HepG2 (cell line): Measurements from ENCODE around the gene C9orf43. TPM values are rescaled to one million over a fixed set of nuclear protein-coding genes. Genes with fewer than 3 reads are reported as not detected.
"Not testable (repeated sequence)": the region's sequence is repeated elsewhere in the genome, so short reads cannot be mapped to it uniquely, and the experiment has no call there.

Experiments
- ARNTL ChIP-seq: sonication (generic); formaldehyde crosslinking; IDR thresholded peaks from 2 replicates; pipeline ENCODE4 v1.4.0; 2020; ENCODE audit warnings: mild to moderate bottlenecking, missing genetic modification reagents
- ELF3 ChIP-seq: IDR thresholded peaks from 2 replicates; pipeline ENCODE4 v1.6.1; 2016; ENCODE audit warnings: missing genetic modification reagents, missing compliant biosample characterization
- FOXA3 ChIP-seq: IDR thresholded peaks from 2 replicates; pipeline ENCODE4 v1.6.1; 2016; ENCODE audit warnings: missing genetic modification reagents, missing compliant biosample characterization
- HOXA3 ChIP-seq: sonication (generic); formaldehyde crosslinking; IDR thresholded peaks from 2 replicates; pipeline ENCODE4 v1.5.0; 2020; ENCODE audit warnings: missing genetic modification reagents
- MED1 ChIP-seq: sonication (generic); formaldehyde crosslinking; IDR thresholded peaks from 2 replicates; pipeline ENCODE4 v1.4.0; 2020; ENCODE audit warnings: missing genetic modification reagents
- RARA ChIP-seq: IDR thresholded peaks from 2 replicates; pipeline ENCODE4 v1.6.1; 2016; ENCODE audit warnings: missing genetic modification reagents, missing compliant biosample characterization
- RXRB ChIP-seq: IDR thresholded peaks from 2 replicates; pipeline ENCODE4 v1.6.1; 2016; ENCODE audit warnings: borderline replicate concordance, missing genetic modification reagents, missing compliant biosample characterization
- SOX6 ChIP-seq, 2 experiments: fragments of 450-650 bp in 1 of 2; sonication (generic) in 1 of 2; formaldehyde crosslinking in 1 of 2; IDR thresholded peaks; 2 replicates each; pipeline versions ENCODE4 v1.4.0 to v1.6.1; 2017 to 2020; ENCODE audit warnings: antibody characterized with exemption in 1 of 2, mild to moderate bottlenecking in 1 of 2, missing genetic modification reagents in 1 of 2
- YEATS4 ChIP-seq: sonication (generic); formaldehyde crosslinking; IDR thresholded peaks from 2 replicates; pipeline ENCODE4 v1.4.0; 2020; ENCODE audit warnings: missing genetic modification reagents, borderline replicate concordance
- ZFX ChIP-seq: sonication (generic); formaldehyde crosslinking; IDR thresholded peaks from 2 replicates; pipeline ENCODE4 v1.4.0; 2020; ENCODE audit warnings: mild to moderate bottlenecking, low read depth, missing genetic modification reagents, moderate library complexity
- ZNF230 ChIP-seq: sonication (generic); formaldehyde crosslinking; IDR thresholded peaks from 2 replicates; pipeline ENCODE4 v1.4.0; 2020; ENCODE audit warnings: mild to moderate bottlenecking, missing genetic modification reagents
- ZNF232 ChIP-seq: sonication (generic); formaldehyde crosslinking; IDR thresholded peaks from 2 replicates; pipeline ENCODE4 v1.4.0; 2020; ENCODE audit warnings: missing genetic modification reagents, borderline replicate concordance
- polyA plus RNA-seq, 8 experiments: library from polyadenylated mRNA; depleted of rRNA in 3 of 8; stranded (reverse) in 7 of 8; unstranded in 1 of 8; fragments of >200 nt; fragmentation: Illumina TruSeq in 4 of 8; extraction: Trizol in 4 of 8; gene quantifications; 2 replicates each; pipeline versions ENCODE4 v1.2.1 to v1.2.3, GENCODE V29; 2011 to 2016; ENCODE audit warnings: low read depth in 4 of 8, missing spikeins in 1 of 8, mixed read lengths in 1 of 8; ENCODE audit not compliant: insufficient read depth in 1 of 8
- total RNA-seq, 5 experiments: library from RNA; depleted of rRNA; stranded (reverse); fragments of >200 nt; fragmentation: Illumina TruSeq; extraction: Trizol; gene quantifications; 2 replicates each; pipeline ENCODE4 v1.2.3, GENCODE V29; 2016; ENCODE audit warnings: low read depth in 1 of 5
- TF ChIP-seq, protein P1 (sequence below): IDR thresholded peaks from 2 replicates; pipeline ENCODE4 v1.4.0; 2020; ENCODE audit warnings: mild to moderate bottlenecking, missing genetic modification reagents
- TF ChIP-seq, protein P2 (sequence below): sonication (generic); formaldehyde crosslinking; conservative IDR thresholded peaks from 2 replicates; pipeline ENCODE4 v1.4.0; 2020; ENCODE audit warnings: mild to moderate bottlenecking, missing genetic modification reagents, moderate library complexity
- TF ChIP-seq, protein P3 (sequence below): sonication (generic); formaldehyde crosslinking; IDR thresholded peaks from 2 replicates; pipeline ENCODE4 v1.5.1; 2020; ENCODE audit warnings: mild to moderate bottlenecking, moderate library complexity, missing genetic modification reagents

Gene C9orf43
- total and polyA plus RNA-seq, 2 of the 13 experiments (the other 11 are each of a cell fraction or from before 2014, with no cell fraction given): 0.24 to 0.31 TPM

DNA sequence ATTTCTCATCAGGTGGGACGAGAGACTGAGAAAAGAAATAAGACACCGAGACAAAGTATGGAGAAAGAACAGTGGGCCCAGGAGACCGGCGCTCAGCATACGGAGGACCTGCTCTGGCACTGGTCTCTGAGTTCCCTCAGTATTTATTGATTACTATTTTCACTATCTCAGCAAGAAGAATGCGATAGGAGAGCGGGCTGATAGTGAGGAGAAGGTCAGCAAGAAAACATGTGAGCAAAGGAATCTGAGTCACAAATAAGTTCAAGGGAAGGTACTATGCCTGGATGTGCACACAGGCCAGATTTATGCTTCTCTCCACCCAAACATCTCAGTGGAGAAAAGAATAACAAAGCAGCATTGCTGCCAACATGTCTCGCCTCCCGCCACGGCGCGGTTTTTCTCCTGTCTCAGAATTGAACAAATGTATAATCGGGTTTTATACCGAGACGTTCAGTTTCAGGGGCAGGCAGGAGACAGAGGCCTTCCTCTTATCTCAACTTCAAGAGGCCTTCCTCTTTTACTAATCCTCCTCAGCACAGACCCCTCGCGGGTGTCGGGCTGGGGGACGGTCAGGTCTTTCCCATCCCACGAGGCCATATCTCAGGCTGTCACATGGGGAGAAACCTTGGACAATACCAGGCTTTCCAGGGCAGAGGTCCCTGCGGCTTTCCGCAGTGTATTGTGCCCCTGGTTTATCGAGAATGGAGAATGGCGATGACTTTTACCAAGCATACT, 31.3 kb upstream of the C9orf43 start (continued):
- TF ChIP-seq FOXA3 (peak; percentile 7; the same call in 1 of the 2 replicates), HOXA3 (CRISPR knock-in tag) (peak; percentile 23; the same call in 1 of the 2 replicates), ELF3 (0 out of 2 replicates have a peak, but pooled peaks have one; percentile 8), RXRB (CRISPR knock-in tag) (peak; percentile 44; the same call in 1 of the 2 replicates), ZFX (CRISPR knock-in tag) (peak; percentile 43; the same call in 1 of the 2 replicates), MED1 (CRISPR knock-in tag) (peak; percentile 38), ARNTL (0 out of 2 replicates have a peak, but pooled peaks have one; percentile 36), YEATS4 (CRISPR knock-in tag) (peak; percentile 52; the same call in 1 of the 2 replicates), RARA (CRISPR knock-in tag) (0 out of 2 replicates have a peak, but pooled peaks have one; percentile 20), ZNF230 (CRISPR knock-in tag) (0 out of 2 replicates have a peak, but pooled peaks have one; percentile 10), SOX6 (CRISPR knock-in tag; IDR thresholded peaks at IDR 0.05) (peak; percentile 63; the same call in 1 of the 2 replicates), ZNF232 (0 out of 2 replicates have a peak, but pooled peaks have one; percentile 11)
- TF ChIP-seq, protein P1, sequence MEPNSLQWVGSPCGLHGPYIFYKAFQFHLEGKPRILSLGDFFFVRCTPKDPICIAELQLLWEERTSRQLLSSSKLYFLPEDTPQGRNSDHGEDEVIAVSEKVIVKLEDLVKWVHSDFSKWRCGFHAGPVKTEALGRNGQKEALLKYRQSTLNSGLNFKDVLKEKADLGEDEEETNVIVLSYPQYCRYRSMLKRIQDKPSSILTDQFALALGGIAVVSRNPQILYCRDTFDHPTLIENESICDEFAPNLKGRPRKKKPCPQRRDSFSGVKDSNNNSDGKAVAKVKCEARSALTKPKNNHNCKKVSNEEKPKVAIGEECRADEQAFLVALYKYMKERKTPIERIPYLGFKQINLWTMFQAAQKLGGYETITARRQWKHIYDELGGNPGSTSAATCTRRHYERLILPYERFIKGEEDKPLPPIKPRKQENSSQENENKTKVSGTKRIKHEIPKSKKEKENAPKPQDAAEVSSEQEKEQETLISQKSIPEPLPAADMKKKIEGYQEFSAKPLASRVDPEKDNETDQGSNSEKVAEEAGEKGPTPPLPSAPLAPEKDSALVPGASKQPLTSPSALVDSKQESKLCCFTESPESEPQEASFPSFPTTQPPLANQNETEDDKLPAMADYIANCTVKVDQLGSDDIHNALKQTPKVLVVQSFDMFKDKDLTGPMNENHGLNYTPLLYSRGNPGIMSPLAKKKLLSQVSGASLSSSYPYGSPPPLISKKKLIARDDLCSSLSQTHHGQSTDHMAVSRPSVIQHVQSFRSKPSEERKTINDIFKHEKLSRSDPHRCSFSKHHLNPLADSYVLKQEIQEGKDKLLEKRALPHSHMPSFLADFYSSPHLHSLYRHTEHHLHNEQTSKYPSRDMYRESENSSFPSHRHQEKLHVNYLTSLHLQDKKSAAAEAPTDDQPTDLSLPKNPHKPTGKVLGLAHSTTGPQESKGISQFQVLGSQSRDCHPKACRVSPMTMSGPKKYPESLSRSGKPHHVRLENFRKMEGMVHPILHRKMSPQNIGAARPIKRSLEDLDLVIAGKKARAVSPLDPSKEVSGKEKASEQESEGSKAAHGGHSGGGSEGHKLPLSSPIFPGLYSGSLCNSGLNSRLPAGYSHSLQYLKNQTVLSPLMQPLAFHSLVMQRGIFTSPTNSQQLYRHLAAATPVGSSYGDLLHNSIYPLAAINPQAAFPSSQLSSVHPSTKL (CRISPR knock-in tag): peak; percentile 45; the same call in 1 of the 2 replicates
- TF ChIP-seq SOX6 (IDR thresholded peaks at IDR 0.05): not testable (repeated sequence)
- TF ChIP-seq, protein P2, sequence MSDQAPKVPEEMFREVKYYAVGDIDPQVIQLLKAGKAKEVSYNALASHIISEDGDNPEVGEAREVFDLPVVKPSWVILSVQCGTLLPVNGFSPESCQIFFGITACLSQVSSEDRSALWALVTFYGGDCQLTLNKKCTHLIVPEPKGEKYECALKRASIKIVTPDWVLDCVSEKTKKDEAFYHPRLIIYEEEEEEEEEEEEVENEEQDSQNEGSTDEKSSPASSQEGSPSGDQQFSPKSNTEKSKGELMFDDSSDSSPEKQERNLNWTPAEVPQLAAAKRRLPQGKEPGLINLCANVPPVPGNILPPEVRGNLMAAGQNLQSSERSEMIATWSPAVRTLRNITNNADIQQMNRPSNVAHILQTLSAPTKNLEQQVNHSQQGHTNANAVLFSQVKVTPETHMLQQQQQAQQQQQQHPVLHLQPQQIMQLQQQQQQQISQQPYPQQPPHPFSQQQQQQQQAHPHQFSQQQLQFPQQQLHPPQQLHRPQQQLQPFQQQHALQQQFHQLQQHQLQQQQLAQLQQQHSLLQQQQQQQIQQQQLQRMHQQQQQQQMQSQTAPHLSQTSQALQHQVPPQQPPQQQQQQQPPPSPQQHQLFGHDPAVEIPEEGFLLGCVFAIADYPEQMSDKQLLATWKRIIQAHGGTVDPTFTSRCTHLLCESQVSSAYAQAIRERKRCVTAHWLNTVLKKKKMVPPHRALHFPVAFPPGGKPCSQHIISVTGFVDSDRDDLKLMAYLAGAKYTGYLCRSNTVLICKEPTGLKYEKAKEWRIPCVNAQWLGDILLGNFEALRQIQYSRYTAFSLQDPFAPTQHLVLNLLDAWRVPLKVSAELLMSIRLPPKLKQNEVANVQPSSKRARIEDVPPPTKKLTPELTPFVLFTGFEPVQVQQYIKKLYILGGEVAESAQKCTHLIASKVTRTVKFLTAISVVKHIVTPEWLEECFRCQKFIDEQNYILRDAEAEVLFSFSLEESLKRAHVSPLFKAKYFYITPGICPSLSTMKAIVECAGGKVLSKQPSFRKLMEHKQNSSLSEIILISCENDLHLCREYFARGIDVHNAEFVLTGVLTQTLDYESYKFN (CRISPR knock-in tag): peak; percentile 81
- TF ChIP-seq, protein P3, sequence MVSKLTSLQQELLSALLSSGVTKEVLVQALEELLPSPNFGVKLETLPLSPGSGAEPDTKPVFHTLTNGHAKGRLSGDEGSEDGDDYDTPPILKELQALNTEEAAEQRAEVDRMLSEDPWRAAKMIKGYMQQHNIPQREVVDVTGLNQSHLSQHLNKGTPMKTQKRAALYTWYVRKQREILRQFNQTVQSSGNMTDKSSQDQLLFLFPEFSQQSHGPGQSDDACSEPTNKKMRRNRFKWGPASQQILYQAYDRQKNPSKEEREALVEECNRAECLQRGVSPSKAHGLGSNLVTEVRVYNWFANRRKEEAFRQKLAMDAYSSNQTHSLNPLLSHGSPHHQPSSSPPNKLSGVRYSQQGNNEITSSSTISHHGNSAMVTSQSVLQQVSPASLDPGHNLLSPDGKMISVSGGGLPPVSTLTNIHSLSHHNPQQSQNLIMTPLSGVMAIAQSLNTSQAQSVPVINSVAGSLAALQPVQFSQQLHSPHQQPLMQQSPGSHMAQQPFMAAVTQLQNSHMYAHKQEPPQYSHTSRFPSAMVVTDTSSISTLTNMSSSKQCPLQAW: peak; percentile 69; the same call in 1 of the 2 replicates
